Activated CD8-positive, alpha-beta memory T cell treated with anti-CD3 and anti-CD28 coated beads, Interleukin-2, amount 50 U/mL, for 48 hours (primary cell): ENCODE measurements around the gene FBP2.
A peak's percentile ranks its signal among the peaks of the same experiment; 100 is the strongest.
"Not testable (repeated sequence)": the region's sequence is repeated elsewhere in the genome, so short reads cannot be mapped to it uniquely, and the experiment has no call there.

ENCODE experiments used
- DNase-seq: peaks from one replicate; pipeline ENCODE4 v3.0.0-alpha.2; 2020

The FBP2 gene

DNA sequence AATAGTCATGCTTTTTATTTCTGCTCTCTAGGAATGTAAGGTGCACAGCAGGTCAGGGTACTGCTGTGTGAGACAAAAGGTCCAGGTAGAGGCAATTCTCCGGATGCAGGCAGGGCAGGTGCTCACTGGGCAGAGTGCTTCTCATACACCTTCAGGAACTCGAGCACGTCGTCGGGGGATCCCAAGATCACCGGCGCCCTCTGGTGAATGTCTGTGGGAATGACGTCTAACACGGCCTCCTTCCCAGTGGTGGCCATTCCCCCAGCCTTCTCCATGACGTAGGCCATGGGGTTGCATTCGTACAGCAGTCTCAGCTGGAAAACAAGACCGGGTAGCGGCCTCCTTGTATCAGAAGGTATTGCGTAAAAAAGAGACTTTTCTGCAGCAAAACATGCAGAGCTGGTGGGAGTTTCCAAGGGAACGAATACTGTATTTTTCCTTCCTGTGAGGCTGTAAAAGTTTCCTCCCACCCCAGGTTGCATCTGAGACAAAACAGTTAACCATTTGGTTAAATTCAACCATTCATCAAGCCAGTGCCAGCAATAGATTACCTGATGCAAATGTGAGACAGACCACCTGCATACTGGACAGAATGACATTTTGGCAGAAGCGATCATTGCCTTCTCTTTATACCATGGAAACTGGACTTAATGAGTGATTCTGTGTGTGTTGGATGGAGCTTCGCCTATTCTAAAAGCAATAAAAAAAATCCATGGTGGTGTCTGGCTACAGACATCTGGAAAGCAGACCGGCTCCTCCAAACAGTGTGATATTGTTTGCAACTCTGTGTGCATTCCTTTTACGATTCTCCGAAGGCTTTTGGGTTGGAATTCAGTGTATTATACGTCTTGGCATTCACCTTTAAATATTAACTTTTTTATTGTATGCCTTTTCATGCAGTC lies 9.9 kb upstream of the FBP2 start:
- DNase-seq, result peak; percentile 87

DNA sequence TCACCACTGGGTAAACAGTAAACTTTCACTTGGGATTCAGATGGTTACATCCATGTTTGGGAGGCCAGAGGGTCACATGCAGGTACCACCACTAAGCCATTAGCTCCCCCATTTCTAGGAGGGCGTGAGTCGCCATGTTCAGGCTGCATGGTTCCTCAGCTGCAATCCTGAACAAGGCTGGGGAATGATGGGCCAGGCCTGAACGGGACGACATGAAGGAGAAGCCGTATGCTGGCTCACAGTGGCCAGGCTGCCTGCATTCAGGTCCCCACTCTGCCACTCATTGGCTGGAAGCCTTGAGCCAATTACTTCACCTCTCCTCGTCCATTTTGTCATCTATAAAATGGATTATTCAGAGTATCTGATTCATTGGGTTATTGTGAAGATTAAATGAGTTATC lies 9.0 kb upstream of the FBP2 start:
- DNase-seq, result no peak

DNA sequence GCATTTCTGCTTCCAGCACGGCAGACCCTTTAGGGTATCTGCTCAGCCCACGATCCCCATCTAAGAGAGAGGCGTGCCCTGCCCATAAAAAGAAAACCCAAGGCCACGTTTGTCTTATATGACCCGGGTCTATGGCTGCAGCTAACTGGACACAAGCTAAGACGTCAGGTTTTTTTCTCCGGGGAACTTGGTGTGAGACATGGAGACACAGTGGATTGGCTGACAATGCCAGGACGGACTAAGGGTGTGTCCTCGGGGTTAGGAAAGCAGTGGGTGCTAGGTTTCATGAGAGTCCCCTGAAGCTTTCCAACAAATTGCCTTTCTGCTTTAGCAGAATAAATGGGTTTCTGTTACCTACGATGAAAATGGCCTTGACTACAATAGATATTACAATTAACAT lies 7.1 kb upstream of the FBP2 start:
- no peak for DNase-seq

DNA sequence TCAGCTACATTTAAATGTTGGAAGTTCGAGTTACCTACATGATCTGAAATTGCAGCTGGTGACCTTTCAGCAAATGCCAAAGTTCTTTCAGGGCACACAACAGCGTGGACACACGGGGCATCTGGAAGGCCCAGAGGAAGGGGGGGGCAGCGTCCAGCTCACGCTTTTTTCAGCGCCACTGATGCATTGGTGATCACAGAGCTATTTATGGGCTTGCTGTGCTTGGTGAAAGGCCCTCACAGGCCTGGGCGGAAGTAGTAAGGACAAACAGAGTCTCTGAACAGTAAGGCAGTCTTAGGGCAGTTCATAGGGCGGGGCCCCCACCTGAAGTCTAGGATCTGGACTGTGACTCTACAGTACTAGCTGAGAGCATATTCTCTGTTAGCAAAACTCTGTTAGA lies 6.6 kb upstream of the FBP2 start:
- DNase-seq, result no peak

DNA sequence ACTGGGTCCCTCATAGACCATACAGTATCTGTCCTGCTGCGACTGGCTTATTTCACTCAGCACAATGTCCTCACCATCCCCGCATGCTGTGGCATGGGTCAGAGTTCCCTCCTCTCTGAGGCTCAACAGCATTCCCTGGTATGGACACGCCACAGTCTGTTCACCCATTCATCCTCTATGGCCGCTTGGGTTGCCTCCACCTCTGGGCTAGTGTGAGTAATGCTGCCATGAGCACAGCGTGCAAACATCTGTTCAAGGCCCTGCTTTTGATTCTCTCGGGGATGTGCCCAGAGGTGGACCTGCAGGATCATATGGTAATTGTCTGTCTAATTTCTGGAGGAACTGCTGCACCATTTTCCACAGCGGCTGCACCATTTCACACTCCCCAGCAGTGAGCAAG lies 5.5 kb upstream of the FBP2 start:
- DNase-seq, result no peak

DNA sequence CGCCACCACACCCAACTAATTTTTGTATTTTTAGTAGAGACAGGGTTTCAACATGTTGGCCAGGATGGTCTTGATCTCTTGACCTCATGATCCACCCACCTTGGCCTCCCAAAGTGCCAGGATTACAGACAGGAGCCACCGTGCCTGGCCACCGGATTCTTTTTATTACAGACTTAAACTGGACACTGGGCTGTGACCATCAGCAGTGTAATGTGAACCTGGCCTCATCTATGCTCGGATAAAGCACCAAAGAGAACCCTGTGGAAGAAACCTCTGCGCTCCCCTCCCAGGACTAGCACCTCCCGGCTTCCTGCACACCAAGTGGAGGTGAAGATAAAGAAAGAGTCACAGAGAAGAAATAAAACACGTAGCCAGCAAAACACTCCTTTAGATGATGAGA lies 941 bp downstream of the FBP2 start:
- DNase-seq, result not testable (repeated sequence)

DNA sequence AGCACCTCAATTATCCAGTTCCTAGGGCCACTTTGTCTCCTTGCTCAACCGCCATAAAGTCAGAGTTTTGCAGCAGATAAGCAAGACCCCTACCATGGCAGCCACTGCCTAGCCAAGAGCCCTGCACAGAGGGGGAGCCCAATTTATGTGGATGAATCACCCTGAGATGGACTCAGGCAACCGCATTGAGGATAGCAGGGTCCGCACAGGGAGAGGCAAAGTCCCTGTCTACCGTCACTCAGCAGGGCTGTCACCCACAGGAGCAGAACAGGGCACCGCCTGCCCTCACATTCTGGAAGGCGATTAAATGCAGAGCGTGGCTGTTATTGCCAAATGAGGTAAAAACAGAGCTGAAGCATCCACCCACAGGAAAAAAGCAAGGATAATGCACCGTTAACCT lies 1.7 kb downstream of the FBP2 start:
- no peak for DNase-seq

DNA sequence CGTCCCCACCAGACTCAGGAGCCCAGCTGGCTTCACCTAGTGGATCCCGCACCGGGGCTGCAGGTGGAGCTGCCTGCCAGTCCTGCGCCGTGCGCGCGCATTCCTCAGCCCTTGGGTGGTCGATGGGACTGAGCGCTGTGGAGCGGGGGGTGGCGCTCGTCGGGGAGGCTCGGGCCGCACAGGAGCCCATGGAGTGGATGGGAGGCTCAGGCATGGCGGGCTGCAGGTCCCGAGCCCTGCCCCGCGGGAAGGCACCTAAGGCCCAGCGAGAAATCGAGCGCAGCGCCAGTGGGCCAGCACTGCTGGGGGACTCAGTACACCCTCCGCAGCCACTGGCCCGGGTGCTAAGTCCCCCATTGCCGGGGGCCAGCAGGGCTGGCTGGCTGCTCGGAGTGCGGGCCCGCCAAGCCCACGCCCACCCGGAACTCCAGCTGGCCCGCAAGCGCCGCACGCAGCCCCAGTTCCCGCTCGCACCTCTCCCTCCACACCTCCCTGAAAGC lies 2.5 kb downstream of the FBP2 start:
- not testable (repeated sequence) for DNase-seq

DNA sequence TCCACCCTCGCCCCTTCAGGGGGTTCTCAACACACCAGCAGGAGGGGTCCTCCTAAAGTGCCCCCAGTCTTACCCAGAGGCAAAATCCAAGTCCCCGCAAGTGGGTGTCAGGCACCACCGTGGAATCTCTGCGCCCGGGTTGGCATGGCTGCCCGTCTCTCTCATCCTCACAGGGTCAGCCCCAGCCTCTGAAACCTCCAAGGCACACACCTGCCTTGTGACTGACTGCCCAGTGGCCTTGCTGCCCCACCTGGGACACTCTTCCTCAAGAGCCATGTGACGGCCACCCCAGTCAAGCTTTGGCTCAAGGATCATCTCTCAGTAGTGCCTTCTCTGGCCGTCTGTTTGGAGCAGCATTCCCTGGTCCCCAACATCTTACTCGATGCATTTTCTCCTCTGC lies 4.9 kb downstream of the FBP2 start:
- no peak for DNase-seq

DNA sequence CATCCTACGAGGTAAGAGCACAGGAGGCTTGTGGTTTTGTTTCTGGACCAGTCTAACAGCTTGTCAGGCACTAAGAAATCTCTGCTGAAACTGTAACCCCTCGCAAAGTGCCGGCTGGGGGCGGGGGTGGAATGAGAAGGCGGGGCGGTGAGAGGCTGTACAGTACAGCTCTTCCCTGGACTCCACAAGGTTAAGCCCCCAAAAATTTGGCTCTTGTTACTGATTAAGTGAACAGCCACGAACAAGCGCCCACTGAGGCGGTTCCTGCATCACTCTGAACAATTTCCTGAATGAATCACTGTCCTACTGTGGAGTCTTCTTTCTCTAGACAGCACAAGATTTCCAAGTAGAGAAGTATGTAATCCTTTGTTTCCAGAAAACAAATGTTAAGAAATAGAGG lies 6.8 kb downstream of the FBP2 start:
- DNase-seq, result no peak

DNA sequence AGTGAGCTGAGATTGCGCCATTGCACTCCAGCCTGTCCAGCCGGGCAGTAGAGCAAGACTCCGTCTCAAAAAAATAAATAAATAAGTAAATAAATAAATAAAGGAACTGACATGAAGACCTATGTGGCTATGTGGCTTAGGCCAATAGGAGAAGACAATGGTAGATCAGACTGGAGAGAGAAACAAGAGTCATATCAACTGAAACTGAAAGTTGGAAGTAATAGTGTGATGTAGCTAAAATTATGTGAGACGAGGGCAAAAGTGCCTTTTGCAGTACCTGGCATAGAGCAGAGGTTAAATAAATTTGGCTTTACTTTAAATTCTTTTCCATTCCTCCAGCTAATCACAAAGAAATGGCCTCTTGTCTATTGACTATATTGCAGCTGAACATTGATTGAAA lies 7.3 kb downstream of the FBP2 start:
- no peak for DNase-seq

DNA sequence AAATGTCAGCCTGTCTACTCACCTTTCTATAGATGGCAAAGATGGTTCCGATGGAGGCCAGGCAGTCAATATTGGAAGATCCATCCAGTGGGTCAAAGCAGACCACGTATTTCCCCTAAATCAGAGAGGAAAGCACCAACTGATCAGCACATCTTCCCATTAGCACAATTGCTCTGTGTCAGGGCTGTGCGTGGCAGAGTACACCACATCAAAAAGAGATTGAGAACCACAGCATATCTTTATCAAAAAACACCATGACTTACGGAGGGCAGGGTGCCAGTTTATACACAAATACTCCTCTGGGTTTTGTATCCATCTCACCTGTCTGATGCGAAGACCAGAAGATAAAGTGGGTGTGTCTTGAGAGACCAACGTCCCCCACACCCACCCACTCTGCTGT lies 9.1 kb downstream of the FBP2 start:
- DNase-seq, result no peak

DNA sequence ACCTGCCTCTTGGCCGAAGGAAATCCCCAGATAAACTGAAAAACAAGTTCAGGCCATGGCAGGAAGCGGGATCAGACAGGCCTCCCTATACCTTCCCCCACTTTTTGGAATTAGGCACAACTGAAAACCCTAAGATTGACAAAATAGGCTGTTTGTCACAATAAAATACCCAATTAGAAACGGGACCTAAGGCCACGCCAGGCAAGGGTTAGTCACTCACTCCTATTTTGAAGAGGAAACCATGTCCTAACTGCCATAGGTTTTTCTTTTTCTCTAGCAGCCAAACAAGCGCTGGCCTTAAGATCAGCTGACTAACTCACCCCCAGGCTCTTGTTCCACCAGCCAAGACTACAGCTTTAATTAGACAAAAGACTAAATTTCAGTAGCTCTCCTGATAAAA lies 11.9 kb downstream of the FBP2 start:
- DNase-seq, result no peak

DNA sequence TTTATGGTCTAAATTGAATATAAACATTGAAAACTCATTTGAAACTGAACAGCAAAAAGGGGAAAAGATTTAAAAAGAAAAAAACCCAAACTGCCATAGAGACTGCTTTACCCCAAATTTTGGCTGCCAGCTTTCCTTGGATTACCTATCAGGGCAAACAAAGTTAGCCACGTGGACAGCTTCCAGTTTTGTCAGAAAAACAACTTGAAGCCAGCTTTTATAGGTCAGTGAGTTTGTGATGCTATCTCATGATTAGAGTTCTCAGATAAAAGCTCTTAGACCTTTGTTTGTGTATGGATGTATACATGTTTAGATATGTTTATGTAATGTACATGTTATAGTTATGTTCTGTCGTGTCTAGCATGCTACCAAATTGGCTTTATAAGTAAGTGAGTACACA lies 16.1 kb downstream of the FBP2 start:
- no peak for DNase-seq

DNA sequence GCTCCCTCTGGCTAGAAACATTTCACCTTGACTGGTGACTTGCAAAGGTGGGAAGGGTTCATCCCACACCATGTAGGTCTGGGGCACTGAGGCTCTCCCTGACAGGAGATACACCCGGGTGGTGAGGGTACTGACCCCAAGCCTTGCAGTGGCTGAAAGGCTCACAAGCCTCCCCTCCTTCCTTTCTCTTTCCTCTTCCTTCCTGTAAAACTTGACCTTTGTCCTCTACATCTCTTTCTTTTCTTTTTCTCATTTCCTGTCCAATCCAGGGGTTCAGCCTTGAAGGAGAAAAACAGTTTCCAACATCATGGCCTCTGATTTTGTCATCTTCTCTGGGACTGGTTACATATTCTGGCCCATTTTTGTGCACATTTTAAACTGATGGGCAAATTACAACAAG lies 16.6 kb downstream of the FBP2 start:
- DNase-seq, result no peak

DNA sequence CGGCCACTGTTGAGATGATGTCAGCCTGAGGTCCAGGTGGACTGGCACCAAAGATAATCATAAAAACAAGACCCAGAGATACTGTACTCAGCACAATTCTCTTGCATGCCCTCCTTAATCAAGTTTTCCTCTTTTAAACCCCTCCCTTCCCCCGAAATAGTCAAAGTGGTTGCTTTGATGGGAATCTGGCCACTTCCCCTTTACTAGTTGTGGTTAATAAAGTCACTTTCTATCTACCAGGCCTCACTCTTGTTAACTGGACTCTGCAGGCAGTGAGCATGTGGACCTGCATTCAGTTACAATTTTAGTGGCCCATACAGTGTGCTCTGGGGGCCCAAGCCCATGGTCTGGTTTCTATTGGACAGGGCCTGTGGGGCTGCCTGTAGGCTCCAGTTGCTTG lies 17.5 kb downstream of the FBP2 start:
- no peak for DNase-seq

DNA sequence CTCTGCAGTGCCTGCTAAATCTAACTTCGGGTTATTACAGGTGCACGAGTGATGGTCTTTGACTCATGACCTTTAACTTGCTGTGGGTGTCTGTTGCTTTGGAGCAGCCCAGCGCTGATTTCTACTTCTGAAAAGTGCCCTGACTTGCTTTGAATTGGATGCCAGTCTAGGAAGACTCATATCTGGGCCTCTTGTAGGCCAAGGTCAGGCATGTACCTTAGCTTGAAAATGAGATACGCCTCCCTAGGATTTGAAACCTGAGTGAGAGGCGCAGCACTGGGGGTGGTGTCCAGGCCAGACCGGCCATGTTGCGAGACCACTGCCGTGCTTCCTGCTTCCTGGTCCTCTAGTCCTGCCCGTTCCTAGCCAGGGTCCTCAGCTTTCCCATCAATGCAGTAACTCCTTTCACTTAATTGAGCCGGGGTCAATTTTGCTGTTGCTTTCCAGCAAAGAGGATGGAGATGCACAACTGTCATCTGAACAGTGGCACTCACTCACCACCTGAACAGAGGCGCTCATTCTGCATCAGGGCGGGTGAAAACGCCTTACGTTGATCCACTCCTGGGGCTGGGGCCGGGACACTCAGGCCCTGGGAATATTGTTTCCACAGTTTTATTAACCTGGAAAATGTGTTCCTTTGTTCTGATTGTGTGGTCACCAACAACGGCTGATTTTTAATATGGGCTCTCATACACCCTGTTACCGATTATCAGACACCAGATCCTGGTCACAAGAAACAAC lies 24.5 kb downstream of the FBP2 start:
- DNase-seq, result no peak

DNA sequence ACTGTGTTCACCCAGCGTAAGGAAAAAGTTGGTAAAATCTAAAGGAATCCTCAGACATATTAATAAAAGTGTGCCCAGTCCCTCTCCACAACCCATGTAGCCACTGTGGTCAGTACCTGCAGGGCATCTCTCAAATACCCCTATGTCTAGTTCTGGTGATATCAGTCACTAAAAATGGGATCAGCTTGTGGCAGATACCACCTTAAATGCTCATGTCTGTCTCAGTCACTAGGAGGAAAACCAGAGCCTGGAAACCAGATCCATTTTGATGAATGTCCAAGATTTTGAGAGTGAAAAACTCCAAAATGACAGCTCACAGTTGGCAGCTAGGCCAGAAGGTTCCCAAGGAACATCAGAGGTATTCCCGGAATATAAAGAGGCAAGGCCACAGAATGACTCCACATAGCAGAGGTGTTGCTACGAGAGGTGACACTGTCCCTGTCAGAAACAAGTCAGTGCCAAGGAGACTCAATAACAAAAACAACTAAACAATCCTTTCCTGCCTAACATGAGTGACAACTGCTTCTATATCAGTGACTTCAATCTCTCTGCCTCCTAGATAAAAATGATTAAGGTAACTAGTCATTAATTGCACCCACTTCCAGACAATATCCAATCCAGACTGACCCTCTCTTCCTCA lies 25.3 kb downstream of the FBP2 start:
- DNase-seq, result no peak

DNA sequence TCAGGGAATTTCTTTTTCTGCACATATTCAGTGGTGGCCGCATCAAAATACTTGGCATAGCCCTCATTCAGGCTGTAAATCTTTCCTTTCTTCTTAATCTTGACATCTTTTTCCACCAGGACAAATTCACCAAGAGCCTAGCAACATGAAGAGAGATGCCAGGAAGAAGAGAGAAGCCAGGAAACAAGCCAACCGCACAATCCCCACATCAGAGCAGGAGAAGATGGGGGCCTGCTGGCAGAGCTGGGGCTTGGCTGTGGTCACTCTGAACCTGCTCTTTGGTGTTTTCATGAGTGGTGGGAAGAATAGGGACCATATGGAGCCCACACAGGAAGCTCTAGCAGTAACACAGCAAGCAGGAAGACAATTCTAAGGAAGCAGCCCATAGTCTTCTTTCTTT lies 26.4 kb downstream of the FBP2 start:
- DNase-seq, result no peak

DNA sequence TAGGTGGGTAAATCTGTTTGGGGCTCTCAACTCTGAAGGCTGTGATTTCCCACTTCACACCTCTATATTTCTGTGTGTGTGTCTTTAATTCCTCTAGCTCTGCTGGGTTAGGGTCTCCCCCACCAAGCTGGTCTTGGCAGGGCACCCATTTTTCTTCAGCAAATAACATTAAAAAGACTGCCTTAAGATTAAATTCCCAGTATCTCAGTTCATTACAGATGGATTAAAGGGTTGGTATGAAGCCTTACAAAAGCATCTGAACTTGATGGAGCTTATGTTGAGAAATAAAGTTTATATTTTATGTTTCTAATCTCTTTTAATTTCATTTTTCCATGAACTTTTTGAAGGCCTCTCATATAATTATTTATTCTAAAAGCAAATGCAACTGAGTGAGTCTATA lies 27.1 kb downstream of the FBP2 start:
- DNase-seq, result no peak

DNA sequence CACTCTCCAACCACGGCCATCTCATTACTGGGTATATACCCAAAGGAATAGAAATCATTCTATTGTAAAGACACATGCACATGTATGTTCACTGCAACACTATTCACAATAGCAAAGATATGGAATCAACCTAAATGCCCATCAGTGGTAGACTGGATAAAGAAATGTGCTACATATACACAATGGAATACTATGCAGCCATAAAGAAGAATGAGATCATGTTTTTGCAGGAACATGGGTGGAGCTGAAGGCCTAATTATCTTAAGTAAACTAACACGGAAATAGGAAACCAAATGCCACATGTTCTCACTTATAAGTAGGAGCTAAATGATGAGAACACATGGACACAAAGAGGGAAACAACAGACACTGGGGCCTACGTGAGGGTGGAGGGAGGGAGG lies 29.3 kb downstream of the FBP2 start:
- DNase-seq, result not testable (repeated sequence)

DNA sequence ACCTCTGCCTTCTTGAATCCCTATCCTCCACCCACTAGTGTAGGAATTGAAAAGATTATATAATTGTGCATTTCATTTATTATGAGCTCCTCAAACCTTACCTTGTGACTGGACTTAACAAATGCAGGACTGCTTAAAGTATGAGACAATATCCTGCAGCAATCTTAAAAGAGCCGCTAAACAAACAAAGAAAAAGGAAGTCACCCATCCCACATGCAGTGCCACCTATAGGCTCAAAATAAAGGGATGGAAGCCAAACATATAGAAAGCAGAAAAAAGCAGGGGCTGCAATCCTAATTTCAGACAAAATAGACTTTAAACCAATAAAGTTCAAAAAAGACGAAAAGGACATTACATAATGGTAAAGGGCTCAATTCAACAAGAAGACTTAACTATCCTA lies 30.1 kb downstream of the FBP2 start:
- no peak for DNase-seq

DNA sequence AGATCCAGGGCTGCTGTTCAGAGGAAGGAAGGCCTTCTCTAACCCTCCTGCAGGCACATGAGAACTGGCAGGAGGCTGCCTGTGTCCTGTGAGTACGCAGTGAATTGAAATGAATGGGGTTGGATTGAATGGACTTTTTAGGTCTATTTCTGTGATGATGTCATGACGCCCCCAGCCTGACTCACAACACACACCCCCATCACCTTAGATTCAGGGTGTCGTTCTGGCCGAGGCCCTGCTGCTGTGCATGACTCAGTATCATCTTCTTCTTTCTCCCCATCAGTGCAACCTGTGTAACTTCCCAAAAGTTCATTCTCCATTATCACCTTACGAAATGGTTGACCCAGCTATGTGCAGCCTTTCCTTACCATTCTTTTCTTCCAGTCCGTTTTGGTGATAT lies 33.4 kb downstream of the FBP2 start:
- DNase-seq, result no peak

DNA sequence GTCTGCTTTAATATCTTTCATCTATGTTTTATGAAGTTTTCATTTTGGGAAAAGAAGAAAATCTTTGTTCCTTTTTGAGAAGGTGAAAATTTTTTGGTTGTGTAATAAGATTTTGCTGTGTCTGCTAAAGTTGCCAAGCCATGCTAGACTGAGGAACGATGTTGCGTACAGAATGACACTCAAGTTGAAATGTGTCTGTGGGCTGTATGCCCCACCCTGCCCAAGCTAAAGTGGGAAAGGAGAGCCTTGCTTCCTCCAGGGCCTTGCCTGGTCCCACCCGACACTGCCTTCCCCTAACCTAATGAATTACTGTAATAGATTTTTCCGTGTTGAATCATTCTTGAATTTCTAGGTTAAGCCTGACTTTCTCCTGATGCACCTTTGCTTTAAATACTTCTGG lies 36.2 kb downstream of the FBP2 start:
- DNase-seq, result no peak
